ENCODE data around the gene ZNF296. TPM values are rescaled to one million over a fixed set of nuclear protein-coding genes. Genes with fewer than 3 reads are reported as not detected.

Gene ZNF296
- polyA plus RNA-seq, 1 donor = 6.6 TPM

DNA sequence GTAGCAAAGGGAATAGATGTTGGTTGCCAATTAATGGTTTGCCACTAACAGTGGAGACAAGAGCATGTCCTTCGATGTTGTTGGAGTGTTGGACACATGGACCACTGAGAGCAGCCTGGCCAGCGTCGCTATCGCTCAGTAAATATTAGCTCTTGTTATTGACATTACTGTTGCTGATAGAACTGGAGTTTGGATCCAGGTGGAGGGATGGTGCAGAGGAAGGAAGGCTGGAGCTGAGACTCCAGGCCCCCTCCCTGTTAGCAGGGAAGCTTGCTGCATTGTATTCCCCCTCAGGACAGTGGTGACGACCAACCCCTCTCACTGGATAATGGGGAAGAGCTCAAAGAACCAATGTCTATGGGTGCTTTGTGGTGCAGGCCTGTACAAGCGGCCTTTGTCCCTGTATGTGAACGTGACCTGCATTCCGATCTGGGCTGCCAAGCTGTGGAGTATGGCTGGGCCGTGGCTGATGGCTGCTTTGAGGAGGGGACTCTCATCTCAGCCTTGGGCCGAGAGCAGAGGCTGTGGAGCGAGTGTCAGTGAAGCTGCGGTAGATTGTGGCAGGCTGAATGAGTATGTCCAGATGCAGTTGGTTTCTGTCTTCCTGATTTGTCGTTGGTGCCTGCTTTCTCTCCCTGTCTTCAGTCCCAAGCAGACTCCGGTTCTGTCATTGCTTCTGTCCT is 30.5 kb downstream of the ZNF296 start:
- Histone ChIP-seq H3K4me1 (ENCODE audit: control insufficient read depth, insufficient read depth, low read length) (peaks cover 28% of the 10 kb centered on the region), H3K4me3 (ENCODE audit: low read length) (no peak overlapping the region), H3K36me3 (ENCODE audit: control insufficient read depth, insufficient read depth, low read length) (peaks cover 51% of the 10 kb centered on the region)

DNA sequence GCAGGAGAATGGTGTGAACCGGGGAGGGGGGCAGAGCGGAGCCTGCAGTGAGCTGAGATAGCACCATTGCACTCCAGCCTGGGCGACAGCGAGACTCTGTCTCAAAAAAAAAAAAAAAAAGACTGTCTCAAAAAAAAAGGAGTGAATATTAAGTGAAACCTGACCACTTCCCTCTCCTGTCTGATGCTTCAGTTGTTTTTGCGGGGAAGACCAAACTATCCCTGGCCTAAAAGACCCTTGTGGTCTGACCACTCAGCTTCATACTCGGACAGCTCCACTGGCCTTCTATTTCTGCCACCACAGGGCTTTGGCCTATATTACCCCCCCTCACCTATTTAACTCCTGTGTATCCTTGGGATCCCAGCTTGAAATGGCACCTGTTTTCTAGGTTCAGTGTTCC is 35.2 kb downstream of the ZNF296 start:
- Histone ChIP-seq H3K27ac (ENCODE audit: low read length) (no peak overlapping the region), H3K9me3 (ENCODE audit: control insufficient read depth, low read depth, low read length) (peaks cover 2% of the 10 kb centered on the region), H3K4me3 (ENCODE audit: low read length) (no peak overlapping the region), H3K27me3 (ENCODE audit: control insufficient read depth, insufficient read depth, low read length) (no peaks in the 10 kb centered on the region), H3K36me3 (ENCODE audit: control insufficient read depth, insufficient read depth, low read length) (peaks cover 50% of the 10 kb centered on the region), H3K4me1 (ENCODE audit: control insufficient read depth, insufficient read depth, low read length) (peaks cover 28% of the 10 kb centered on the region)
- WGBS (ENCODE audit: insufficient coverage, low lambda C conversion rate) = no CpG with 5 or more reads among the region's 6 CpGs
- DNase-seq = no peak

More for the DNA sequence above, 30.5 kb downstream of the ZNF296 start:
- DNase-seq = peak; percentile 48 to 84
- Histone ChIP-seq H3K27ac (ENCODE audit: low read length) (peak overlapping the region; percentile 64), H3K9me3 (ENCODE audit: control insufficient read depth, low read depth, low read length) (no peaks in the 10 kb centered on the region), H3K27me3 (ENCODE audit: control insufficient read depth, insufficient read depth, low read length) (no peaks in the 10 kb centered on the region)
- WGBS (ENCODE audit: insufficient coverage, low lambda C conversion rate) = no CpG with 5 or more reads among the region's 14 CpGs

DNA sequence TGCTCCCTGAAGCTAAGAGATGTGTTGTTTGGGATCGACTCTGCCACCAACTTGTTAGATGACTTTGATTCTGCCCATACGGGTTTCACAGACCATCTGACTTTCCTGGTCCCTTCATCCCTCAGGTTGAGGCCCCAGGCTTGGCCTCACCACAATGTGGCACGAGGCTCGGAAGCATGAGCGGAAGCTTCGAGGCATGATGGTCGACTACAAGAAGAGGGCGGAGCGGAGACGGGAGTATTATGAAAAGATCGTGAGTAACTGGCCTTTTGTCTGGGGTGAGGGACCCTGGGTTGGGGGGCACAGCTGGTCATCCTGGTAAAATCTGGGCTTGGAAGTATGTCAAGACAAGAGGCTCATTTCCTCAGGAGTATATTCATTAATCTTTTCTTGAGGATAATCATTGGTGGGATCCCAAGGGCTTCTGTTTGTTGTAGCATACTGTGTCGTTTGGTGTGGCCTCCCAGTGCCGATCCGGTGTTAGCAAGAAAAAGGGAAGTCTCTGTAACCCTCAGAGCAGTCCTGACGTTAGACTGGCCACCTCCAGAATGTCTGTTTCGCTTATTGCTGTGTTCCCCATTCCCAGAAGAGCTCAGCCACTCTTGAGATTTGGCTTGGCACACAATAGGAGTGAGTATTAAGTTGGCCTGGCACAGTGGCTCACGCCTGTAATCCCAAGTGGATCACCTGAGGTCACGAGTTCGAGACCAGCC is 36.1 kb downstream of the ZNF296 start:
- Histone ChIP-seq H3K4me1 (ENCODE audit: control insufficient read depth, insufficient read depth, low read length) (peaks cover 19% of the 10 kb centered on the region), H3K9me3 (ENCODE audit: control insufficient read depth, low read depth, low read length) (peaks cover 2% of the 10 kb centered on the region), H3K36me3 (ENCODE audit: control insufficient read depth, insufficient read depth, low read length) (peaks cover 54% of the 10 kb centered on the region), H3K27me3 (ENCODE audit: control insufficient read depth, insufficient read depth, low read length) (no peaks in the 10 kb centered on the region), H3K27ac (ENCODE audit: low read length) (no peak overlapping the region), H3K4me3 (ENCODE audit: low read length) (peak overlapping the region; percentile 90)
- no CpG with 5 or more reads among the region's 19 CpGs for WGBS (ENCODE audit: insufficient coverage, low lambda C conversion rate)
- DNase-seq = no peak

DNA sequence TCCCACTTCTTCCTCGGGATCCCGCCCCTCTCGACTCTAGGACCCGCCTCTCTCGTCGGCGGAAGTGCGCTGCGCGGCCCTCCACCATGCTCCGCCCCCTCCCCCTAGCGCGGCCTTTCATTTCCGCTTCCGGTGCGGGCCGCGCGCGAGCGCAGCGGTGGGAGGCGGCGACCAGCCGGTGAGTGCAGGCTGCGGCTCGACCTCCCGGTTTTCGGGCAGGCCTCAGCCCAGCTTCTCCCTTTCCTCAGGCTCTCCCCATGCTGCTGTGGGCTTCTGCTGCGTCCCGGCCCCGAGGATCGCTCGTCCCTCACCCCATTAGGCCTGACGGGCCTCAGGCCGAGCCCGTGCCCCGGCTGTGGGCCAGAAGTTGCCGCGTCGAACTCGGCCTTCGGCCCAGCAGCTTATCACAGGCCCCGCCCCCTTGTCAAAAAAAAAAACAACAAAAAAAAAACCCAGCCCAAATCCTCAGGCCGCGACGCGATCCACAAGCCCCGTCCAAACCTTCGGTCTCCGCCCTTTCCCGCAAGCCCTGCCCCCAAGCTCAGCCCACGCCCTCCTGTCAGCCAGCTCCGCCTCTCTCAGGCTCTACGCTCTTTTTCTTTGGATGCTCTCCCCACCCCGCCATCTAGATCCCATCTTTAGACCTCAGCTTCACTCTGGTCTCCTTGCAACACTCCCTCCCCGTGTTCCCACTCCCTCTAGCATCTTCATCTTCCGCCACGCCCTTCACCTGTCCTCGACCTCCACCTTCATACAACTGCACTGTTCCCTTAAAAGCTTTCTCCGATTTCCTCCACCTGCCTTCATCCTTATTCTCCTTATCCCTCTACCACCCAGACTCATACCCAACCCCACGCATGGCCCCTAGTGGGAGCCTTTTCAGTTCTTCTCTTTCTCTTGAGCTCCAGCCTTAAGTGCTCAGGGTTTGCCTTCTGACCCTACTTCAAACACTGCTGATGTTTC is 37.1 kb downstream of the ZNF296 start, which contains the start of gene CLASRP:
TSS of gene CLASRP (plus strand) at position 115 of the 963 bp plus-strand sequence. CDS start 1,168 bp downstream, outside the sequence.
- 13% methylated on average over 8 of the region's 62 CpGs for WGBS (ENCODE audit: insufficient coverage, low lambda C conversion rate)
- no peaks in the 10 kb centered on the region for H3K27me3 ChIP-seq (ENCODE audit: control insufficient read depth, insufficient read depth, low read length)
- peak within 1 kb of the TSS; percentile 90 for H3K4me3 ChIP-seq (ENCODE audit: low read length)
- H3K9me3 ChIP-seq (ENCODE audit: control insufficient read depth, low read depth, low read length) = peaks cover 2% of the 10 kb centered on the region
- peaks cover 46% of the 10 kb centered on the region for H3K36me3 ChIP-seq (ENCODE audit: control insufficient read depth, insufficient read depth, low read length)
- H3K27ac ChIP-seq (ENCODE audit: low read length) = peak within 1 kb of the TSS; percentile 90
- peak; percentile 89 to 92 for DNase-seq
- peaks cover 11% of the 10 kb centered on the region for H3K4me1 ChIP-seq (ENCODE audit: control insufficient read depth, insufficient read depth, low read length)

DNA sequence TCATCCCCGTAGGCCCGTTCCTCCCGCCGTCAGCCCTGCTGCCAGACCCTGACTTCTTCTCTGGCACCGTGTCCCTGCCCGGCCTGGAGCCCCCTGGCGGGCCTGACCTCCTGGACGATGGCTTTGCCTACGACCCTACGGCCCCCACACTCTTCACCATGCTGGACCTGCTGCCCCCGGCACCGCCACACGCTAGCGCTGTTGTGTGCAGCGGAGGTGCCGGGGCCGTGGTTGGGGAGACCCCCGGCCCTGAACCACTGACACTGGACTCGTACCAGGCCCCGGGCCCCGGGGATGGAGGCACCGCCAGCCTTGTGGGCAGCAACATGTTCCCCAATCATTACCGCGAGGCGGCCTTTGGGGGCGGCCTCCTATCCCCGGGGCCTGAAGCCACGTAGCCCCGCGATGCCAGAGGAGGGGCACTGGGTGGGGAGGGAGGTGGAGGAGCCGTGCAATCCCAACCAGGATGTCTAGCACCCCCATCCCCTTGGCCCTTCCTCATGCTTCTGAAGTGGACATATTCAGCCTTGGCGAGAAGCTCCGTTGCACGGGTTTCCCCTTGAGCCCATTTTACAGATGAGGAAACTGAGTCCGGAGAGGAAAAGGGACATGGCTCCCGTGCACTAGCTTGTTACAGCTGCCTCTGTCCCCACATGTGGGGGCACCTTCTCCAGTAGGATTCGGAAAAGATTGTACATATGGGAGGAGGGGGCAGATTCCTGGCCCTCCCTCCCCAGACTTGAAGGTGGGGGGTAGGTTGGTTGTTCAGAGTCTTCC is 38.7 kb downstream of the ZNF296 start:
- Histone ChIP-seq H3K4me3 (ENCODE audit: low read length) (no peak overlapping the region), H3K27ac (ENCODE audit: low read length) (no peak overlapping the region), H3K9me3 (ENCODE audit: control insufficient read depth, low read depth, low read length) (peaks cover 2% of the 10 kb centered on the region), H3K4me1 (ENCODE audit: control insufficient read depth, insufficient read depth, low read length) (peaks cover 11% of the 10 kb centered on the region), H3K27me3 (ENCODE audit: control insufficient read depth, insufficient read depth, low read length) (no peaks in the 10 kb centered on the region), H3K36me3 (ENCODE audit: control insufficient read depth, insufficient read depth, low read length) (peaks cover 46% of the 10 kb centered on the region)
- DNase-seq = no peak
- WGBS (ENCODE audit: insufficient coverage, low lambda C conversion rate) = 100% methylated on average over 2 of the region's 37 CpGs

DNA sequence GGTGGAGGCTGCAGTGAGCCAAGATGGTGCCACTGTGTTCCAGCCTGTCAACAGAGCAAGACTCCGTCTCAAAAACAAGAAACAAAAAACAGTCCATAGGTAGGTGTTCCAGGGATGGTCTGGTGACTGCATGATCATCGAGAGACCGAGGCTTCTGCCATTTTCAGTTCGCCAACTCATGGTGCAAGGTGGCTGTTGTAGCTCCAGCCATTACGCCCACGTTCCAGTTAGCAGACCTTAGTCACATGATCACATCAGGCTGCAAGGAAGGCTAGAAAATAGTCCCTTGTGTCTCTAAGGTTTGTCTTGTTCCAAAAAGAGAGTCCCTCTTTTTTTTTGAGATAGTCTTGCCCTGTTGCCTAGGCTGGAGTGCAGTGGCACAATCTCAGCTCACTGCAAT is 40.5 kb downstream of the ZNF296 start:
- no CpG with 5 or more reads among the region's 6 CpGs for WGBS (ENCODE audit: insufficient coverage, low lambda C conversion rate)
- Histone ChIP-seq H3K4me1 (ENCODE audit: control insufficient read depth, insufficient read depth, low read length) (peaks cover 11% of the 10 kb centered on the region), H3K27me3 (ENCODE audit: control insufficient read depth, insufficient read depth, low read length) (no peaks in the 10 kb centered on the region), H3K4me3 (ENCODE audit: low read length) (no peak overlapping the region), H3K27ac (ENCODE audit: low read length) (no peak overlapping the region), H3K9me3 (ENCODE audit: control insufficient read depth, low read depth, low read length) (peaks cover 2% of the 10 kb centered on the region), H3K36me3 (ENCODE audit: control insufficient read depth, insufficient read depth, low read length) (peaks cover 36% of the 10 kb centered on the region)
- no peak for DNase-seq

DNA sequence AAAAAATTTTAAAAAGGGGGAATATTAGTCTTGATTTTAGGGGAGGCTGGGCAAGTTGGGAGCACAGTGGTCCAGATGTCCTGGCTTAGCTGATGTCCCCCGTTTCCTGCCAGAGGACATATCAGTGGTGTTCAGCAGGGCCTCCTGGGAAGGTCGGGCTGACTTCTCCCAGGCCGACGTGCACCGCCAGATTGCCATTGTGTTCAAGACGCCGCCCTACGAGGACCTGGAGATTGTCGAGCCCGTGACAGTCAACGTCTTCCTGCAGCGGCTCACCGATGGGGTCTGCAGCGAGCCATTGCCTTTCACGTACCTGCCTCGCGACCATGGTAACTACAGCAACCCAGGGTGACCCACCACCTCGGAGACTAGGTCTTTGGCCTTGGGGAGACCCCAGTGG is 43.9 kb downstream of the ZNF296 start:
- Histone ChIP-seq H3K4me3 (ENCODE audit: low read length) (no peak overlapping the region), H3K27ac (ENCODE audit: low read length) (no peak overlapping the region), H3K4me1 (ENCODE audit: control insufficient read depth, insufficient read depth, low read length) (no peaks in the 10 kb centered on the region), H3K9me3 (ENCODE audit: control insufficient read depth, low read depth, low read length) (no peaks in the 10 kb centered on the region), H3K36me3 (ENCODE audit: control insufficient read depth, insufficient read depth, low read length) (peaks cover 41% of the 10 kb centered on the region), H3K27me3 (ENCODE audit: control insufficient read depth, insufficient read depth, low read length) (no peaks in the 10 kb centered on the region)
- DNase-seq = no peak
- no CpG with 5 or more reads among the region's 18 CpGs for WGBS (ENCODE audit: insufficient coverage, low lambda C conversion rate)

DNA sequence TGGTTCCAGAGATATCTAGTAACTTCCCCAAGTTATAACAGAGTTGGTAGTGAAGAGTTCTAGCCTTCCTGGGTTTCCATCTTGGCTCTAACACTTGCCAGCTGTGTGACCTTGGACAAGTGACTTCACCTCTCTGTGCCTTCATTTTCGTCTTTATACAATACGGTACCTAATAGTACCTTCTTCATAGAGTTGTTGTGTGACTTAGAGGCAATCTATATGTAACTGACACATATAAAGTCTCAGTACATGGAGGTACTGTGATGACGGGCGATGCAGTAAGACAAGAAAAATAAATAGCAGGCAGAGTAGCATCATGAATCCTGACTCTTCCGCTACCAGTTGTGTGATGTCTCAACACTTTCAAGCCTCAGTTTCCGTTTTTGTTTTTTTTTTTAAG is 45.5 kb downstream of the ZNF296 start:
- Histone ChIP-seq H3K27ac (ENCODE audit: low read length) (no peak overlapping the region), H3K9me3 (ENCODE audit: control insufficient read depth, low read depth, low read length) (no peaks in the 10 kb centered on the region), H3K4me1 (ENCODE audit: control insufficient read depth, insufficient read depth, low read length) (no peaks in the 10 kb centered on the region), H3K36me3 (ENCODE audit: control insufficient read depth, insufficient read depth, low read length) (peaks cover 37% of the 10 kb centered on the region), H3K27me3 (ENCODE audit: control insufficient read depth, insufficient read depth, low read length) (no peaks in the 10 kb centered on the region), H3K4me3 (ENCODE audit: low read length) (no peak overlapping the region)
- 88% methylated on average over 2 of the region's 6 CpGs for whole genome bisulfite sequencing (ENCODE audit: insufficient coverage, low lambda C conversion rate)
- DNase-seq = no peak

DNA sequence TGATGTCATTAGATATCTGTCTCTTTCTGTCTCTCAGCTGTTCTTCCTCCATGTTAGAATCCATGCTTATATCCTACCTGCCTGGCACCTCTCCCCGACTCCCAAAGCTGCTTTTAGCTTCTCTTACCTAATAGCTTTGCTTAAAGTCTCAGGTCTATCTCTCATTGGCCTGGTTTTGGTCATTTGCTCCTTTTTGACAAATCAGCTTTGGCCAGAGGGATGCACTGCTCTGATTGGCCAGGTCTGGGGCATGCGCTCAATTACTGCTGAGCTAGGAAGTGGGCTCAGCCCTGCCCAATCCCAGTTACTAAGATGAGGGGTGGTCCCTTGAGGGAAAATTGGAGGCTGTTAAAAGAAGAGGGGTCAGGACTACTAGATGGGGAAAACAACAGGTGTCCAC is 48.9 kb downstream of the ZNF296 start:
- WGBS (ENCODE audit: insufficient coverage, low lambda C conversion rate) = 100% methylated on average over 2 of the region's 2 CpGs
- Histone ChIP-seq H3K36me3 (ENCODE audit: control insufficient read depth, insufficient read depth, low read length) (peaks cover 21% of the 10 kb centered on the region), H3K4me1 (ENCODE audit: control insufficient read depth, insufficient read depth, low read length) (no peaks in the 10 kb centered on the region), H3K27ac (ENCODE audit: low read length) (no peak overlapping the region), H3K27me3 (ENCODE audit: control insufficient read depth, insufficient read depth, low read length) (no peaks in the 10 kb centered on the region), H3K9me3 (ENCODE audit: control insufficient read depth, low read depth, low read length) (no peaks in the 10 kb centered on the region), H3K4me3 (ENCODE audit: low read length) (no peak overlapping the region)
- DNase-seq = no peak

Measured in large intestine (tissue), 3 donors.